ENCODE results near the gene CDK16. TPM values are rescaled to one million over a fixed set of nuclear protein-coding genes. Genes with fewer than 3 reads are reported as not detected.

Gene CDK16
- polyA plus RNA-seq, 1 donor (not counting 4 experiments of a cell fraction or from before 2014, with no cell fraction given) = 79.3 TPM

DNA sequence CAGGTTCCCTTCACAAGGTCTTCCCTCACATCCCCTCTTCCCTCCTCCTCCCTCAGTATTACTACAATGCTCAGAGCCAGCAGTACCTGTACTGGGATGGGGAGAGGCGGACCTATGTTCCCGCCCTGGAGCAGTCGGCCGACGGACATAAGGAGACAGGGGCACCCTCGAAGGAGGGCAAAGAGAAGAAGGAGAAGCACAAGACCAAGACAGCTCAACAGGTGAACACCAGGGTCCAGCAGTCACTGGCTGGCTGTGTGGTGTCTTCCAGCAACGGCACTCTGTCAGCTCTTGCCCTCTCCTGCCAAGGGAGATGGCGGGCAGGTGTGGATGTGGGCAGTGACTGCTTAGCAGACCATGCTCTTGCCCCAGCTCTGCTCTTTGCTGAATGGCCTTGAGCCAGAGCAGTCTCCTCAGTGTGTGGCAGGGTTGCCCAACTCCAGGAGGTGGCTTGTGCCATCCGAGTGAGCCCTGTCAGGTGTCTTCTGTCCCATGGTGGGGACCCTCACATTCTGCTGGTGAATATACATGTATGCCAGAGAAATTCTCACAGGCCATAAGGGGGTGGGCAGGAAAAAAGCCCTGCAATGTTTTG lies 36.3 kb upstream of the CDK16 start:
- Histone ChIP-seq H3K9ac (ENCODE audit: control insufficient read depth, extremely low read depth, insufficient read depth, low read length) (no peak overlapping the region), H4K20me1 (ENCODE audit: control insufficient read depth, extremely low read depth, insufficient read depth, low read length) (no peaks in the 10 kb centered on the region), H3K79me2 (ENCODE audit: control insufficient read depth, insufficient read depth, low read length) (no peaks in the 10 kb centered on the region), H3K27ac (ENCODE audit: control insufficient read depth, insufficient read depth, low read length) (no peak overlapping the region), H3K4me3 (ENCODE audit: control insufficient read depth in 2 of 3, extremely low read depth in 1 of 3, insufficient read depth in 2 of 3, low read depth in 1 of 3, low read length in 3 of 3) (no peak overlapping the region), H3K36me3 (ENCODE audit: control insufficient read depth in 2 of 2, extremely low read depth in 1 of 2, insufficient read depth in 2 of 2, low read length in 2 of 2) (peaks cover 4 to 11% of the 10 kb centered on the region in 2 experiments), H3K9me3 (ENCODE audit: control insufficient read depth, low read depth, low read length) (no peaks in the 10 kb centered on the region), H3K9me1 (ENCODE audit: control insufficient read depth, extremely low read depth, insufficient read depth, low read length) (no peaks in the 10 kb centered on the region), H3K4me2 (ENCODE audit: control insufficient read depth, extremely low read depth, insufficient read depth, low read depth, low read length) (no peak overlapping the region), H2AFZ (ENCODE audit: control insufficient read depth, low read length) (no peak overlapping the region), H3K4me1 (ENCODE audit: control insufficient read depth, extremely low read depth, insufficient read depth, low read length) (peaks cover 16% of the 10 kb centered on the region), H3K27me3 (ENCODE audit: control insufficient read depth, extremely low read depth, insufficient read depth, low read length) (no peaks in the 10 kb centered on the region)
- FAIRE-seq (no peak), DNase-seq (ENCODE audit: low read depth, low spot score) (no peak)
- dilution Hi-C loops (cut with MboI; ENCODE audit: extremely low pct_ligation_motif_present, low sequenced_read_pairs) = no loop called here
- TF ChIP-seq, protein P1, sequence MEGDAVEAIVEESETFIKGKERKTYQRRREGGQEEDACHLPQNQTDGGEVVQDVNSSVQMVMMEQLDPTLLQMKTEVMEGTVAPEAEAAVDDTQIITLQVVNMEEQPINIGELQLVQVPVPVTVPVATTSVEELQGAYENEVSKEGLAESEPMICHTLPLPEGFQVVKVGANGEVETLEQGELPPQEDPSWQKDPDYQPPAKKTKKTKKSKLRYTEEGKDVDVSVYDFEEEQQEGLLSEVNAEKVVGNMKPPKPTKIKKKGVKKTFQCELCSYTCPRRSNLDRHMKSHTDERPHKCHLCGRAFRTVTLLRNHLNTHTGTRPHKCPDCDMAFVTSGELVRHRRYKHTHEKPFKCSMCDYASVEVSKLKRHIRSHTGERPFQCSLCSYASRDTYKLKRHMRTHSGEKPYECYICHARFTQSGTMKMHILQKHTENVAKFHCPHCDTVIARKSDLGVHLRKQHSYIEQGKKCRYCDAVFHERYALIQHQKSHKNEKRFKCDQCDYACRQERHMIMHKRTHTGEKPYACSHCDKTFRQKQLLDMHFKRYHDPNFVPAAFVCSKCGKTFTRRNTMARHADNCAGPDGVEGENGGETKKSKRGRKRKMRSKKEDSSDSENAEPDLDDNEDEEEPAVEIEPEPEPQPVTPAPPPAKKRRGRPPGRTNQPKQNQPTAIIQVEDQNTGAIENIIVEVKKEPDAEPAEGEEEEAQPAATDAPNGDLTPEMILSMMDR (optimal IDR thresholded peaks at IDR 0.05 in 1 of 3, IDR thresholded peaks at IDR 0.05 in 1 of 3, conservative IDR thresholded peaks at IDR 0.05 in 1 of 3; ENCODE audit: extremely low read depth in 1 of 3, insufficient read depth in 2 of 3, low read length in 3 of 3) = no peak
- no peak for TF ChIP-seq EZH2 (IDR thresholded peaks at IDR 0.05; ENCODE audit: low read length)

- Histone ChIP-seq H3K36me3 (ENCODE audit: control insufficient read depth in 2 of 2, extremely low read depth in 1 of 2, insufficient read depth in 2 of 2, low read length in 2 of 2) (peaks cover 4 to 11% of the 10 kb centered on the region in 2 experiments), H3K4me3 (ENCODE audit: control insufficient read depth in 2 of 3, extremely low read depth in 1 of 3, insufficient read depth in 2 of 3, low read depth in 1 of 3, low read length in 3 of 3) (no peak overlapping the region), H2AFZ (ENCODE audit: control insufficient read depth, low read length) (no peak overlapping the region), H3K4me1 (ENCODE audit: control insufficient read depth, extremely low read depth, insufficient read depth, low read length) (peaks cover under 1% of the 10 kb centered on the region), H3K9me3 (ENCODE audit: control insufficient read depth, low read depth, low read length) (no peaks in the 10 kb centered on the region), H3K9ac (ENCODE audit: control insufficient read depth, extremely low read depth, insufficient read depth, low read length) (no peak overlapping the region), H3K27me3 (ENCODE audit: control insufficient read depth, extremely low read depth, insufficient read depth, low read length) (no peaks in the 10 kb centered on the region), H3K9me1 (ENCODE audit: control insufficient read depth, extremely low read depth, insufficient read depth, low read length) (no peaks in the 10 kb centered on the region), H3K27ac (ENCODE audit: control insufficient read depth, insufficient read depth, low read length) (no peak overlapping the region), H3K79me2 (ENCODE audit: control insufficient read depth, insufficient read depth, low read length) (no peaks in the 10 kb centered on the region), H3K4me2 (ENCODE audit: control insufficient read depth, extremely low read depth, insufficient read depth, low read depth, low read length) (no peak overlapping the region), H4K20me1 (ENCODE audit: control insufficient read depth, extremely low read depth, insufficient read depth, low read length) (no peaks in the 10 kb centered on the region)
- FAIRE-seq (no peak), DNase-seq (ENCODE audit: low read depth, low spot score) (no peak)
- dilution Hi-C loops (cut with MboI; ENCODE audit: extremely low pct_ligation_motif_present, low sequenced_read_pairs) = no loop called here
- TF ChIP-seq, protein P1 (optimal IDR thresholded peaks at IDR 0.05 in 1 of 3, IDR thresholded peaks at IDR 0.05 in 1 of 3, conservative IDR thresholded peaks at IDR 0.05 in 1 of 3; ENCODE audit: extremely low read depth in 1 of 3, insufficient read depth in 2 of 3, low read length in 3 of 3) = no peak
- TF ChIP-seq EZH2 (IDR thresholded peaks at IDR 0.05; ENCODE audit: low read length) = no peak
These were observed 34.0 kb upstream of the CDK16 start for GRCh38 chrX:47184486-47184885.

Data from keratinocyte (primary cell).